B cell (primary cell): ENCODE results near the gene GAD1. TPM values are rescaled to one million over a fixed set of nuclear protein-coding genes. Genes with fewer than 3 reads are reported as not detected.

ENCODE experiments used
- ATAC-seq: fragments of 200-7000 bp; cut with Tn5 transposase; one replicate; pipeline ENCODE4 v1.10.0; 2021; ENCODE audit warnings: low read depth, mild to moderate bottlenecking, moderate number of reproducible peaks, moderate library complexity
- CTCF ChIA-PET: fragments of 350-600 bp; sonication (Branson Sonifier 250); formaldehyde crosslinking; loops from one replicate; lab custom pipeline; 2021; ENCODE audit warnings: antibody characterized with exemption, inconsistent platforms; lab: Charles Lee
- POLR2A ChIA-PET: fragments of 350-600 bp; sonication (Branson Sonifier 250); formaldehyde crosslinking; loops from one replicate; lab custom pipeline; 2021; ENCODE audit warnings: antibody characterized with exemption; lab: Charles Lee
- DNase-seq: peaks from one replicate; pipeline ENCODE4 v3.0.0; 2013
- H2AFZ ChIP-seq: 2 replicates; pipeline ENCODE4 v1.6.1; 2012; ENCODE audit warnings: mild to moderate bottlenecking, low read depth, low read length; ENCODE audit not compliant: insufficient read depth, poor library complexity, severe bottlenecking
- H3K27ac ChIP-seq, 2 donors: 1 replicate in 1 of 2; 2 replicates in 1 of 2; pipeline ENCODE4 v1.5.1; 2012 to 2013; ENCODE audit warnings: low read length in 2 of 2, mild to moderate bottlenecking in 2 of 2, moderate library complexity in 1 of 2
- H3K27me3 ChIP-seq, 4 experiments: fragments of 200-600 bp in 1 of 4; sonication (generic) in 1 of 4; replicated peaks in 1 of 4; 1 replicate in 2 of 4; 2 replicates in 2 of 4; pipeline versions ENCODE4 v1.6.1 to v1.7.0; 2013 to 2016; ENCODE audit warnings: low read length in 3 of 4, mild to moderate bottlenecking in 2 of 4, mixed read lengths in 1 of 4, moderate library complexity in 1 of 4; ENCODE audit not compliant: insufficient read depth in 4 of 4, control insufficient read depth in 3 of 4; ENCODE audit errors: control extremely low read depth in 1 of 4
- H3K36me3 ChIP-seq, 2 experiments: replicated peaks in 1 of 2; 1 replicate in 1 of 2; 2 replicates in 1 of 2; pipeline versions ENCODE4 v1.6.1 to v1.7.1; 2013; ENCODE audit warnings: low read length in 1 of 2; ENCODE audit not compliant: insufficient read depth in 2 of 2, control insufficient read depth in 1 of 2; ENCODE audit errors: control extremely low read depth in 1 of 2, extremely low read depth in 1 of 2
- H3K4me1 ChIP-seq, 2 donors: fragments of 200-600 bp in 1 of 2; sonication (generic) in 1 of 2; 1 replicate in 1 of 2; 2 replicates in 1 of 2; pipeline versions ENCODE4 v1.5.1 to v1.6.1; 2013 to 2017; ENCODE audit warnings: low read length in 2 of 2; ENCODE audit not compliant: control insufficient read depth in 2 of 2, insufficient read depth in 2 of 2
- H3K4me2 ChIP-seq: replicated peaks from 2 replicates; pipeline ENCODE3; 2012; ENCODE audit warnings: mild to moderate bottlenecking, low read depth, low read length; ENCODE audit not compliant: poor library complexity, severe bottlenecking
- H3K4me3 ChIP-seq, 5 experiments: fragments of 200-600 bp in 1 of 5; sonication (generic) in 1 of 5; 1 replicate in 3 of 5; 2 replicates in 2 of 5; pipeline versions ENCODE4 v1.5.1 to v1.7.0; 2011 to 2016; ENCODE audit warnings: low read length in 4 of 5, mild to moderate bottlenecking in 4 of 5, low read depth in 2 of 5, control low read depth in 1 of 5, moderate library complexity in 1 of 5; ENCODE audit not compliant: insufficient read depth in 1 of 5; ENCODE audit errors: control extremely low read depth in 1 of 5, extremely low read depth in 1 of 5
- H3K79me2 ChIP-seq: fragments of 200-600 bp; sonication (generic); one replicate; pipeline ENCODE4 v1.6.0; 2016; ENCODE audit warnings: low read length; ENCODE audit not compliant: control insufficient read depth, insufficient read depth
- H3K9ac ChIP-seq: fragments of 200-600 bp; sonication (generic); 2 replicates; pipeline ENCODE4 v1.6.1; 2017; ENCODE audit warnings: mild to moderate bottlenecking, low read length, moderate library complexity
- H3K9me3 ChIP-seq, 3 donors: one replicate each; pipeline versions ENCODE4 v1.6.1 to v1.7.1; 2013; ENCODE audit warnings: low read length in 2 of 3; ENCODE audit not compliant: control insufficient read depth in 2 of 3, insufficient read depth in 1 of 3; ENCODE audit errors: control extremely low read depth in 1 of 3
- H4K20me1 ChIP-seq: 2 replicates; pipeline ENCODE4 v1.6.0; 2012; ENCODE audit warnings: mild to moderate bottlenecking, low read length; ENCODE audit not compliant: insufficient read depth, control insufficient read depth, poor library complexity, severe bottlenecking
- H3K27ac Mint-ChIP-seq: one replicate; pipeline ENCODE4 v1.8.0; 2021; ENCODE audit warnings: mixed read lengths
- H3K27me3 Mint-ChIP-seq: one replicate; pipeline ENCODE4 v1.8.0; 2021; ENCODE audit warnings: mixed read lengths
- H3K4me1 Mint-ChIP-seq: one replicate; pipeline ENCODE4 v1.8.0; 2021; ENCODE audit warnings: mixed read lengths
- H3K4me3 Mint-ChIP-seq: one replicate; pipeline ENCODE4 v1.8.0; 2021; ENCODE audit warnings: mixed read lengths
- H3K9me3 Mint-ChIP-seq: one replicate; pipeline ENCODE4 v1.8.0; 2022; ENCODE audit warnings: mixed read lengths; ENCODE audit not compliant: insufficient read depth
- EZH2 ChIP-seq: IDR thresholded peaks from 2 replicates; pipeline ENCODE4 v1.6.1; 2012; ENCODE audit warnings: borderline replicate concordance, low read depth, mild to moderate bottlenecking, moderate library complexity, low read length; ENCODE audit not compliant: insufficient read depth, poor library complexity, severe bottlenecking
- WGBS: methylation state at CpG from one replicate; pipeline ENCODE4 v1.1.5; 2013; ENCODE audit warnings: missing lambda C conversion rate; ENCODE audit not compliant: insufficient coverage; 5-methylcytosine and 5-hydroxymethylcytosine counted together
- intact Hi-C: fragments of 100-400 bp; cut with micrococcal nuclease; formaldehyde crosslinking; loops from one replicate; pipeline ENCODE4 v1.10.0; 2022
- polyA minus RNA-seq: library from RNA; depleted of rRNA, polyadenylated mRNA; stranded (reverse); fragments of >200 nt; gene quantifications from 2 replicates; pipeline ENCODE4 v1.2.3, GENCODE V29; 2012
- polyA plus RNA-seq: library from polyadenylated mRNA; depleted of rRNA; stranded (reverse); fragments of >200 nt; gene quantifications from 2 replicates; pipeline ENCODE4 v1.2.3, GENCODE V29; 2012
- total RNA-seq, 2 donors: library from RNA; stranded (reverse); fragments of 120-200 nt in 1 of 2; gene quantifications; 1 replicate in 1 of 2; 2 replicates in 1 of 2; pipeline versions ENCODE4 v1.2.3 to v1.2.4, GENCODE V29; 2013 to 2022
- TF ChIP-seq, protein P1 (sequence below): fragments of 200-600 bp; IDR thresholded peaks from one replicate; pipeline ENCODE4 v1.8.0; 2022; ENCODE audit warnings: antibody characterized with exemption, mild to moderate bottlenecking

The GAD1 gene
- total RNA-seq (not detected in 2 replicates), polyA plus RNA-seq (not detected in 2 replicates), polyA minus RNA-seq (0.07 TPM in 1 of 2 replicates, not detected in the other)
- total RNA-seq (2013), result 0.07 TPM

DNA sequence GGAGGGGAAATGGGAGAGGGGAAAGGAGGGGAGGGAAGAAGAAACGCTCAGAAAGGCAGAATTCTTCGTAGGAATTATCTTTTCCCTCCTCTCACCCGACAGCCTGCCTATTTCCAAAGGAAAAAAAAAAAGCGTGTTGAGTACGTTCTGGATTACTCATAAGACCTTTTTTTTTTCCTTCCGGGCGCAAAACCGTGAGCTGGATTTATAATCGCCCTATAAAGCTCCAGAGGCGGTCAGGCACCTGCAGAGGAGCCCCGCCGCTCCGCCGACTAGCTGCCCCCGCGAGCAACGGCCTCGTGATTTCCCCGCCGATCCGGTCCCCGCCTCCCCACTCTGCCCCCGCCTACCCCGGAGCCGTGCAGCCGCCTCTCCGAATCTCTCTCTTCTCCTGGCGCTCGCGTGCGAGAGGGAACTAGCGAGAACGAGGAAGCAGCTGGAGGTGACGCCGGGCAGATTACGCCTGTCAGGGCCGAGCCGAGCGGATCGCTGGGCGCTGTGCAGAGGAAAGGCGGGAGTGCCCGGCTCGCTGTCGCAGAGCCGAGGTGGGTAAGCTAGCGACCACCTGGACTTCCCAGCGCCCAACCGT is at the start of gene GAD1:
Gene GAD1, plus strand, starts transcription at position 384 of the 589 bp plus-strand sequence. CDS start 1,705 bp downstream, outside the sequence.
- Mint-ChIP-seq H3K27ac (peak within 1 kb of the TSS; percentile 46), H3K9me3 (no peaks in the 10 kb centered on the region), H3K27me3 (peaks cover 78% of the 10 kb centered on the region), H3K4me1 (peaks cover 56% of the 10 kb centered on the region), H3K4me3 (peak within 1 kb of the TSS; percentile 63)
- Histone ChIP-seq H3K27ac (no peak within 1 kb of the TSS), H3K79me2 (no peaks in the 10 kb centered on the region), H3K9me3 (peaks cover 0 to 75% (median 2%) of the 10 kb centered on the region in 3 donors), H3K4me2 (peak within 1 kb of the TSS; percentile 90), H4K20me1 (no peaks in the 10 kb centered on the region), H3K9ac (peak within 1 kb of the TSS; percentile 63), H3K27me3 (peaks cover 0 to 88% (median 70%) of the 10 kb centered on the region in 4 experiments), H3K36me3 (no peaks in the 10 kb centered on the region), H2AFZ (peak within 1 kb of the TSS; percentile 43), H3K4me3 (peak within 1 kb of the TSS; percentile 21 to 49 (median 45)), H3K4me1 (peaks cover 60 to 72% of the 10 kb centered on the region in 2 donors)
- TF ChIP-seq EZH2, result no peak
- TF ChIP-seq, protein P1, sequence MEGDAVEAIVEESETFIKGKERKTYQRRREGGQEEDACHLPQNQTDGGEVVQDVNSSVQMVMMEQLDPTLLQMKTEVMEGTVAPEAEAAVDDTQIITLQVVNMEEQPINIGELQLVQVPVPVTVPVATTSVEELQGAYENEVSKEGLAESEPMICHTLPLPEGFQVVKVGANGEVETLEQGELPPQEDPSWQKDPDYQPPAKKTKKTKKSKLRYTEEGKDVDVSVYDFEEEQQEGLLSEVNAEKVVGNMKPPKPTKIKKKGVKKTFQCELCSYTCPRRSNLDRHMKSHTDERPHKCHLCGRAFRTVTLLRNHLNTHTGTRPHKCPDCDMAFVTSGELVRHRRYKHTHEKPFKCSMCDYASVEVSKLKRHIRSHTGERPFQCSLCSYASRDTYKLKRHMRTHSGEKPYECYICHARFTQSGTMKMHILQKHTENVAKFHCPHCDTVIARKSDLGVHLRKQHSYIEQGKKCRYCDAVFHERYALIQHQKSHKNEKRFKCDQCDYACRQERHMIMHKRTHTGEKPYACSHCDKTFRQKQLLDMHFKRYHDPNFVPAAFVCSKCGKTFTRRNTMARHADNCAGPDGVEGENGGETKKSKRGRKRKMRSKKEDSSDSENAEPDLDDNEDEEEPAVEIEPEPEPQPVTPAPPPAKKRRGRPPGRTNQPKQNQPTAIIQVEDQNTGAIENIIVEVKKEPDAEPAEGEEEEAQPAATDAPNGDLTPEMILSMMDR, result no peak
- intact Hi-C loops, result loop anchor here (5.0 to 10.0 kb wide), 3 partner anchors 44 to 1281 kb away; partner anchors contain the start of gene ERICH2
- ChIA-PET CTCF (interaction anchor here (0.6 to 5.5 kb wide), 4 partner anchors 9 to 456 kb away, joined by 3 to 37 read pairs (median 6); no protein-coding TSS in a partner anchor), POLR2A (no interaction called here)
- peak; percentile 58 for ATAC-seq
- under 1% methylated on average over 42 of the region's 49 CpGs for WGBS
- peak; percentile 72 for DNase-seq
